ENCODE measurements around the gene SAP25. TPM values are rescaled to one million over a fixed set of nuclear protein-coding genes. Genes with fewer than 3 reads are reported as not detected.

The SAP25 gene
- polyA plus RNA-seq, 1 donor, result 7.9 TPM

- no peak overlapping the region for H3K4me3 ChIP-seq (ENCODE audit: low read length)
- WGBS (ENCODE audit: insufficient coverage, low lambda C conversion rate), result no CpG with 5 or more reads among the region's 14 CpGs
- H3K4me1 ChIP-seq (ENCODE audit: control insufficient read depth, insufficient read depth, low read length), result peaks cover 8% of the 10 kb centered on the region
- H3K36me3 ChIP-seq (ENCODE audit: control insufficient read depth, insufficient read depth, low read length), result peaks cover 59% of the 10 kb centered on the region
- DNase-seq, result no peak
- H3K27me3 ChIP-seq (ENCODE audit: control insufficient read depth, insufficient read depth, low read length), result peaks cover 7% of the 10 kb centered on the region
- H3K9me3 ChIP-seq (ENCODE audit: control insufficient read depth, low read depth, low read length), result no peaks in the 10 kb centered on the region
- no peak overlapping the region for H3K27ac ChIP-seq (ENCODE audit: low read length)
Observed at GRCh38 chr7:100575206-100575631, 1.5 kb upstream of the SAP25 start.

GRCh38 chr7:100574362-100575205, 884 bp upstream of the SAP25 start:
- Histone ChIP-seq H3K36me3 (ENCODE audit: control insufficient read depth, insufficient read depth, low read length) (peaks cover 53% of the 10 kb centered on the region), H3K4me1 (ENCODE audit: control insufficient read depth, insufficient read depth, low read length) (peaks cover 11% of the 10 kb centered on the region), H3K9me3 (ENCODE audit: control insufficient read depth, low read depth, low read length) (no peaks in the 10 kb centered on the region), H3K27me3 (ENCODE audit: control insufficient read depth, insufficient read depth, low read length) (peaks cover 9% of the 10 kb centered on the region), H3K4me3 (ENCODE audit: low read length) (no peak overlapping the region), H3K27ac (ENCODE audit: low read length) (no peak overlapping the region)
- DNase-seq, result no peak
- no CpG with 5 or more reads among the region's 44 CpGs for WGBS (ENCODE audit: insufficient coverage, low lambda C conversion rate)

GRCh38 chr7:100572949-100573675, 588 bp downstream of the SAP25 start:
- peaks cover 25% of the 10 kb centered on the region for H3K4me1 ChIP-seq (ENCODE audit: control insufficient read depth, insufficient read depth, low read length)
- H3K4me3 ChIP-seq (ENCODE audit: low read length), result no peak overlapping the region
- H3K36me3 ChIP-seq (ENCODE audit: control insufficient read depth, insufficient read depth, low read length), result peaks cover 43% of the 10 kb centered on the region
- DNase-seq, result no peak
- peaks cover 9% of the 10 kb centered on the region for H3K27me3 ChIP-seq (ENCODE audit: control insufficient read depth, insufficient read depth, low read length)
- no peaks in the 10 kb centered on the region for H3K9me3 ChIP-seq (ENCODE audit: control insufficient read depth, low read depth, low read length)
- no peak overlapping the region for H3K27ac ChIP-seq (ENCODE audit: low read length)
- WGBS (ENCODE audit: insufficient coverage, low lambda C conversion rate), result no CpG with 5 or more reads among the region's 30 CpGs

- Histone ChIP-seq H3K36me3 (ENCODE audit: control insufficient read depth, insufficient read depth, low read length) (peaks cover 36% of the 10 kb centered on the region), H3K27me3 (ENCODE audit: control insufficient read depth, insufficient read depth, low read length) (peaks cover 9% of the 10 kb centered on the region), H3K4me3 (ENCODE audit: low read length) (no peak overlapping the region), H3K27ac (ENCODE audit: low read length) (no peak overlapping the region), H3K4me1 (ENCODE audit: control insufficient read depth, insufficient read depth, low read length) (peaks cover 27% of the 10 kb centered on the region), H3K9me3 (ENCODE audit: control insufficient read depth, low read depth, low read length) (no peaks in the 10 kb centered on the region)
- no peak for DNase-seq
- no CpG with 5 or more reads among the region's 20 CpGs for WGBS (ENCODE audit: insufficient coverage, low lambda C conversion rate)
Observed at GRCh38 chr7:100572281-100572948, 1.3 kb downstream of the SAP25 start.

GRCh38 chr7:100571829-100572116, 1.9 kb downstream of the SAP25 start:
- Histone ChIP-seq H3K9me3 (ENCODE audit: control insufficient read depth, low read depth, low read length) (no peaks in the 10 kb centered on the region), H3K27ac (ENCODE audit: low read length) (no peak overlapping the region), H3K27me3 (ENCODE audit: control insufficient read depth, insufficient read depth, low read length) (peaks cover 9% of the 10 kb centered on the region), H3K4me3 (ENCODE audit: low read length) (no peak overlapping the region), H3K4me1 (ENCODE audit: control insufficient read depth, insufficient read depth, low read length) (peaks cover 27% of the 10 kb centered on the region), H3K36me3 (ENCODE audit: control insufficient read depth, insufficient read depth, low read length) (peaks cover 29% of the 10 kb centered on the region)
- no CpG with 5 or more reads among the region's 2 CpGs for WGBS (ENCODE audit: insufficient coverage, low lambda C conversion rate)
- no peak for DNase-seq

- Histone ChIP-seq H3K27me3 (ENCODE audit: control insufficient read depth, insufficient read depth, low read length) (peaks cover 9% of the 10 kb centered on the region), H3K4me1 (ENCODE audit: control insufficient read depth, insufficient read depth, low read length) (peaks cover 27% of the 10 kb centered on the region), H3K4me3 (ENCODE audit: low read length) (no peak overlapping the region), H3K27ac (ENCODE audit: low read length) (no peak overlapping the region), H3K9me3 (ENCODE audit: control insufficient read depth, low read depth, low read length) (no peaks in the 10 kb centered on the region), H3K36me3 (ENCODE audit: control insufficient read depth, insufficient read depth, low read length) (peaks cover 25% of the 10 kb centered on the region)
- DNase-seq, result no peak
- WGBS (ENCODE audit: insufficient coverage, low lambda C conversion rate), result no CpG with 5 or more reads among the region's 26 CpGs
Observed at GRCh38 chr7:100570954-100571828, 2.5 kb downstream of the SAP25 start.

- WGBS (ENCODE audit: insufficient coverage, low lambda C conversion rate), result no CpG with 5 or more reads among the region's 36 CpGs
- peak; percentile 48 to 73 for DNase-seq
Observed at GRCh38 chr7:100568896-100569844, 4.5 kb downstream of the SAP25 start.

GRCh38 chr7:100568176-100568895, 5.4 kb downstream of the SAP25 start:
- Histone ChIP-seq H3K27me3 (ENCODE audit: control insufficient read depth, insufficient read depth, low read length) (peaks cover 9% of the 10 kb centered on the region), H3K9me3 (ENCODE audit: control insufficient read depth, low read depth, low read length) (no peaks in the 10 kb centered on the region), H3K27ac (ENCODE audit: low read length) (no peak overlapping the region), H3K36me3 (ENCODE audit: control insufficient read depth, insufficient read depth, low read length) (peaks cover 18% of the 10 kb centered on the region), H3K4me1 (ENCODE audit: control insufficient read depth, insufficient read depth, low read length) (peaks cover 27% of the 10 kb centered on the region), H3K4me3 (ENCODE audit: low read length) (no peak overlapping the region)
- WGBS (ENCODE audit: insufficient coverage, low lambda C conversion rate), result no CpG with 5 or more reads among the region's 11 CpGs
- peak; percentile 51 to 59 for DNase-seq

More at GRCh38 chr7:100568896-100569844, 4.5 kb downstream of the SAP25 start:
- H3K27me3 ChIP-seq (ENCODE audit: control insufficient read depth, insufficient read depth, low read length), result peaks cover 9% of the 10 kb centered on the region
- no peak overlapping the region for H3K27ac ChIP-seq (ENCODE audit: low read length)
- peaks cover 27% of the 10 kb centered on the region for H3K4me1 ChIP-seq (ENCODE audit: control insufficient read depth, insufficient read depth, low read length)
- peak overlapping the region; percentile 27 for H3K4me3 ChIP-seq (ENCODE audit: low read length)
- H3K9me3 ChIP-seq (ENCODE audit: control insufficient read depth, low read depth, low read length), result no peaks in the 10 kb centered on the region
- peaks cover 18% of the 10 kb centered on the region for H3K36me3 ChIP-seq (ENCODE audit: control insufficient read depth, insufficient read depth, low read length)

- Histone ChIP-seq H3K36me3 (ENCODE audit: control insufficient read depth, insufficient read depth, low read length) (peaks cover 22% of the 10 kb centered on the region), H3K27me3 (ENCODE audit: control insufficient read depth, insufficient read depth, low read length) (peaks cover 9% of the 10 kb centered on the region), H3K9me3 (ENCODE audit: control insufficient read depth, low read depth, low read length) (no peaks in the 10 kb centered on the region), H3K4me1 (ENCODE audit: control insufficient read depth, insufficient read depth, low read length) (peaks cover 27% of the 10 kb centered on the region), H3K4me3 (ENCODE audit: low read length) (no peak overlapping the region), H3K27ac (ENCODE audit: low read length) (no peak overlapping the region)
- no CpG with 5 or more reads among the region's 3 CpGs for WGBS (ENCODE audit: insufficient coverage, low lambda C conversion rate)
- no peak for DNase-seq
Observed at GRCh38 chr7:100567751-100568175, 5.9 kb downstream of the SAP25 start.

All from large intestine (tissue), 3 donors.